Measurements from ENCODE around the gene DGCR2.

DNA sequence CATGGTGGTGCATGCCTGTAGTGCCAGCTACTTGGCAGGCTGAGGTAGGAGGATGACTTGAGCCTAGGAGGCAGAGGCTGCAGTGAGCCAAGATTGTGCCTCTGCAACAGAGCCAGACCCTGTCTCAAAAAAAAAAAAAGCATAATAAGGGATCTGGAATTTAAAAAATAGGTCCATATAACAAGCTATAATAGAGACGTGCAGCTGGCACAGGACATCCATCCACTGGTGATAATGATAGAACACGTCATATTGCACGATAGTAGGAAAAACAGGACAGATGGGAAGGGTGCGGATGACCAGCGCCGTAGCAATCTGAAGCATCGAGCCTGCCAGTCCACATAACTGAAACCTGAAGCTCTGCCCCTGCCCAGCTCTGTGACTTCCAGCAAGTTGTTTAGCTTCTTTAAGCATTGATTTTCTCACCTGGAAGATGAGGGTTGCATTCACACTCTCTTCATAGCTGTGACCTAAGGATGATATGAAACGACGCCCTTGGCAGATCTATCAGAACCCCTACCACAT, 125.8 kb downstream of the DGCR2 start:
- TF ChIP-seq, protein P1, sequence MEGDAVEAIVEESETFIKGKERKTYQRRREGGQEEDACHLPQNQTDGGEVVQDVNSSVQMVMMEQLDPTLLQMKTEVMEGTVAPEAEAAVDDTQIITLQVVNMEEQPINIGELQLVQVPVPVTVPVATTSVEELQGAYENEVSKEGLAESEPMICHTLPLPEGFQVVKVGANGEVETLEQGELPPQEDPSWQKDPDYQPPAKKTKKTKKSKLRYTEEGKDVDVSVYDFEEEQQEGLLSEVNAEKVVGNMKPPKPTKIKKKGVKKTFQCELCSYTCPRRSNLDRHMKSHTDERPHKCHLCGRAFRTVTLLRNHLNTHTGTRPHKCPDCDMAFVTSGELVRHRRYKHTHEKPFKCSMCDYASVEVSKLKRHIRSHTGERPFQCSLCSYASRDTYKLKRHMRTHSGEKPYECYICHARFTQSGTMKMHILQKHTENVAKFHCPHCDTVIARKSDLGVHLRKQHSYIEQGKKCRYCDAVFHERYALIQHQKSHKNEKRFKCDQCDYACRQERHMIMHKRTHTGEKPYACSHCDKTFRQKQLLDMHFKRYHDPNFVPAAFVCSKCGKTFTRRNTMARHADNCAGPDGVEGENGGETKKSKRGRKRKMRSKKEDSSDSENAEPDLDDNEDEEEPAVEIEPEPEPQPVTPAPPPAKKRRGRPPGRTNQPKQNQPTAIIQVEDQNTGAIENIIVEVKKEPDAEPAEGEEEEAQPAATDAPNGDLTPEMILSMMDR (IDR thresholded peaks at IDR 0.05), result no peak
- TF ChIP-seq POLR2A (IDR thresholded peaks at IDR 0.05), result no peak
